ENCODE measurements around the gene TRMT44.
"Not testable (repeated sequence)": the region's sequence is repeated elsewhere in the genome, so short reads cannot be mapped to it uniquely, and the experiment has no call there.

TRMT44 gene

GRCh38 chr4:8478801-8479744 lies 38.5 kb downstream of the TRMT44 start:
- no peak for DNase-seq (ENCODE audit: low read depth)

DNA sequence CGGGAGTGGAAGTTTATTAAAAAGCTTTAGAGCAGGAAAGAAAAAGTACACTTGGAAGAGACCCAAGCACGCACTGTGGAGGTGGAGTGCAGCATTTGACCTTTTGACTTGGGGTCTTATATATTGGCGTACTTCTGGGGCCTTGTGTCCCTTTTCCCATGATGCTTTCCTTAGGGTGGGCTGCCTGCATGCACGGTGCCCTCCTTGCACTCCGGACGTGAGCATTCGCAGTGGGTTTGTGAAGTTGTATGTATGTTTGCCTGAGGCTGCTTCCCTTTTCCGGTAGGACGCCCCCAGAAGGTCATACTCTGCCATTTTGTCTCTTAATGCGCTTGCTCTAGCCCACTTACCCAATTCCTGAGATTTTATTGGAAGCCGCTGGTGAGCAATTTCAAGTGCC lies 39.6 kb downstream of the TRMT44 start:
- Histone ChIP-seq H3K9me3 (ENCODE audit: control insufficient read depth, low read length) (no peaks in the 10 kb centered on the region), H3K4me1 (ENCODE audit: control insufficient read depth, insufficient read depth, low read length) (no peaks in the 10 kb centered on the region), H3K36me3 (ENCODE audit: control insufficient read depth, insufficient read depth, low read length, severe bottlenecking) (peaks cover 19% of the 10 kb centered on the region), H3K27me3 (replicated peaks; ENCODE audit: control insufficient read depth, insufficient read depth, low read length) (no peaks in the 10 kb centered on the region), H3K9ac (ENCODE audit: low read length) (no peak overlapping the region), H3K4me3 (ENCODE audit: low read length) (no peak overlapping the region)
- DNase-seq (ENCODE audit: low read depth): no peak

More at GRCh38 chr4:8478801-8479744, 38.5 kb downstream of the TRMT44 start:
- H3K27me3 ChIP-seq (replicated peaks; ENCODE audit: control insufficient read depth, insufficient read depth, low read length): no peaks in the 10 kb centered on the region
- no peak overlapping the region for H3K9ac ChIP-seq (ENCODE audit: low read length)
- H3K4me3 ChIP-seq (ENCODE audit: low read length): no peak overlapping the region
- peaks cover 19% of the 10 kb centered on the region for H3K36me3 ChIP-seq (ENCODE audit: control insufficient read depth, insufficient read depth, low read length, severe bottlenecking)
- H3K4me1 ChIP-seq (ENCODE audit: control insufficient read depth, insufficient read depth, low read length): peaks cover 3% of the 10 kb centered on the region
- no peaks in the 10 kb centered on the region for H3K9me3 ChIP-seq (ENCODE audit: control insufficient read depth, low read length)

DNA sequence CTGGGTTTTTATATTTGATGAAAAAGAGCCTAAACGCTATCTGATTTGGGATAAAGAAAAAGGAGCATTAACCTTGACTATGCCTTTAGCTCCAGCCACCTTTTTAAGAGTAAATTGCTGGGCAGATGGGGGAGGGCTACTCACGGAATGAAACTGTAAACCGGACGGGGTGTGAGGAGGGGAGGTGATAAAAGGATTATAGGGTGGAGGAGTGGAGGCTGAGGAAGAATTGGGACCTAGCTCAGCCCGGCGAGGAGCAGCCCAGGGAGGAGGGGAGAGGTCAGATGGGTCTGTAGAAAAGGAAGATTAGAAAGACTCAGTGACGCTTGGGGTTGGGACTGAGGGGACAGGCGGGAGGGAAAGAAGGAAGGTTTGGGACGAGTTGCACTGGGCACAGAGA lies 46.1 kb downstream of the TRMT44 start:
- H3K27me3 ChIP-seq (replicated peaks; ENCODE audit: control insufficient read depth, insufficient read depth, low read length); H3K36me3 ChIP-seq (ENCODE audit: control insufficient read depth, insufficient read depth, low read length, severe bottlenecking); DNase-seq (ENCODE audit: low read depth); H3K9ac ChIP-seq (ENCODE audit: low read length); H3K4me1 ChIP-seq (ENCODE audit: control insufficient read depth, insufficient read depth, low read length); H3K9me3 ChIP-seq (ENCODE audit: control insufficient read depth, low read length); H3K4me3 ChIP-seq (ENCODE audit: low read length): not testable (repeated sequence)

DNA sequence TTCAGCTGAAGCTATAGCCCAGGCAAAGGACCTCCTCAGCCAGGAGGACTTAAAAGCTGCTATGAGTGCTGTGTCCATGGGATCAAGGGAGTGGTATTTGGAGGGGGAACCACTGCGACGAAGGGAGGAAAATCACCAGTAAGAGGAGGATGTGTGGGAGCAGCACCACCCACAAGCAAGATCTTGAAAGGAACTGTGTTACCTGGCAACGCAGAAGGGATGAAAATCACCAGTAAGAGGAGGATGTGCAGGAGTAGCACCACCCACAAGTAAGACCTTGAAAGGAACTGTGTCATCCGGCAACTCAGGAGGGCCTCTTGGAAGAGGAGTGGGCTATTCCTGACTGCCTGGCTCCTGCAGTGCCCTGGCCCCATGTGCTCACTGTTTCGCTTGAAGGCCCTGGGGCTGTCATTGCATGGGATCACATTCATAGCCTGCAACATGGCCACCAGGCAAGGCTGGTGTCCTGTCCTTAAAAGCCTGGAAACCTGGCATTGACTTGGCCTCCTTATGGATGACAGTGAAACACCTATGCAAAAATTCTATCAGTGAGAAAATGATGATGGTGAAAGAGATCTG lies 48.3 kb downstream of the TRMT44 start:
- Histone ChIP-seq H3K36me3 (ENCODE audit: control insufficient read depth, insufficient read depth, low read length, severe bottlenecking) (no peaks in the 10 kb centered on the region), H3K4me1 (ENCODE audit: control insufficient read depth, insufficient read depth, low read length) (no peaks in the 10 kb centered on the region), H3K27me3 (replicated peaks; ENCODE audit: control insufficient read depth, insufficient read depth, low read length) (peaks cover 8% of the 10 kb centered on the region), H3K4me3 (ENCODE audit: low read length) (no peak overlapping the region), H3K9me3 (ENCODE audit: control insufficient read depth, low read length) (no peaks in the 10 kb centered on the region), H3K9ac (ENCODE audit: low read length) (no peak overlapping the region)
- DNase-seq (ENCODE audit: low read depth): no peak

DNA sequence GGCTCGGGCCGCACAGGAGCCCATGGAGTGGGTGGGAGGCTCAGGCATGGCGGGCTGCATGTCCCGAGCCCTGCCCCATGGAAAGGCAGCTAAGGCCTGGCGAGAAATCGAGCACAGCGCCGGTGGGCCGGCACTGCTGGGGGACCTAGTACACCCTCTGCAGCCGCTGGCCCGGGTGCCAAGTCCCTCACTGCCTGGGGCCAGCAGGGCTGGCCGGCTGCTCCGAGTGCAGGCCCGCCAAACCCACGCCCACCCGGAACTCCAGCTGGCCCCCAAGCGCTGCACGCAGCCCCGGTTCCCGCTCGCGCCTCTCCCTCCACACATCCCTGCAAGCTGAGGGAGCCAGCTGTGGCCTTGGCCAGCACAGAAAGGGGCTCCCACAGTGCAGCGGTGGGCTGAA lies 50.9 kb downstream of the TRMT44 start:
- not testable (repeated sequence) for H3K36me3 ChIP-seq (ENCODE audit: control insufficient read depth, insufficient read depth, low read length, severe bottlenecking); H3K9ac ChIP-seq (ENCODE audit: low read length); DNase-seq (ENCODE audit: low read depth); H3K9me3 ChIP-seq (ENCODE audit: control insufficient read depth, low read length); H3K4me3 ChIP-seq (ENCODE audit: low read length); H3K27me3 ChIP-seq (replicated peaks; ENCODE audit: control insufficient read depth, insufficient read depth, low read length)
- peaks cover 12% of the 10 kb centered on the region for H3K4me1 ChIP-seq (ENCODE audit: control insufficient read depth, insufficient read depth, low read length)

GRCh38 chr4:8492174-8492573 lies 51.6 kb downstream of the TRMT44 start:
- Histone ChIP-seq H3K9ac (ENCODE audit: low read length) (no peak overlapping the region), H3K9me3 (ENCODE audit: control insufficient read depth, low read length) (no peaks in the 10 kb centered on the region), H3K27me3 (replicated peaks; ENCODE audit: control insufficient read depth, insufficient read depth, low read length) (peaks cover 8% of the 10 kb centered on the region), H3K36me3 (ENCODE audit: control insufficient read depth, insufficient read depth, low read length, severe bottlenecking) (no peaks in the 10 kb centered on the region), H3K4me1 (ENCODE audit: control insufficient read depth, insufficient read depth, low read length) (peaks cover 12% of the 10 kb centered on the region), H3K4me3 (ENCODE audit: low read length) (no peak overlapping the region)
- DNase-seq (ENCODE audit: low read depth): no peak

DNA sequence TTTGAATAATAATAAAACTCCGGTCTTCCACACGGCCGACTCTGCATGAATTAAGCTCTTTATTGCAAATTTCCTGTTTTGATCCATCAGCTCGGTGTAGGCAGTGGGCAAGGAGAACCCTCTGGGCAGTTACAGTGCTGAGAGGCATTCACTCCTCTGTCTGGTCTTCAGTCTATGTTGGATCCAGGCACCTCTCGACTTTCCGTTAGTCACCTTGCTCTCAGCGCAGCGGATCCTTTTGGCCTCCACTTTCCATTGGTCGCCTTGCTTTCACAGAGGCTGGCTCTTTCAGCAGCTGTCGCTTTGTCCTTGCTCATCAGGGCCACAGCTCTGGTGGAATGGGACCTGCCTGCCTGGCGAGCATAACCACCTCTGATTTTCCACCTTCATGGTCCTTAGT lies 52.9 kb downstream of the TRMT44 start:
- Histone ChIP-seq H3K9ac (ENCODE audit: low read length) (no peak overlapping the region), H3K4me1 (ENCODE audit: control insufficient read depth, insufficient read depth, low read length) (peaks cover 12% of the 10 kb centered on the region), H3K9me3 (ENCODE audit: control insufficient read depth, low read length) (peaks cover 4% of the 10 kb centered on the region), H3K27me3 (replicated peaks; ENCODE audit: control insufficient read depth, insufficient read depth, low read length) (peaks cover 8% of the 10 kb centered on the region), H3K36me3 (ENCODE audit: control insufficient read depth, insufficient read depth, low read length, severe bottlenecking) (no peaks in the 10 kb centered on the region), H3K4me3 (ENCODE audit: low read length) (no peak overlapping the region)
- no peak for DNase-seq (ENCODE audit: low read depth)

- no peak for DNase-seq (ENCODE audit: low read depth)
- peaks cover 5% of the 10 kb centered on the region for H3K9me3 ChIP-seq (ENCODE audit: control insufficient read depth, low read length)
- no peak overlapping the region for H3K4me3 ChIP-seq (ENCODE audit: low read length)
- H3K36me3 ChIP-seq (ENCODE audit: control insufficient read depth, insufficient read depth, low read length, severe bottlenecking): no peaks in the 10 kb centered on the region
- no peak overlapping the region for H3K9ac ChIP-seq (ENCODE audit: low read length)
- peaks cover 12% of the 10 kb centered on the region for H3K4me1 ChIP-seq (ENCODE audit: control insufficient read depth, insufficient read depth, low read length)
- H3K27me3 ChIP-seq (replicated peaks; ENCODE audit: control insufficient read depth, insufficient read depth, low read length): peaks cover 8% of the 10 kb centered on the region
These were observed 53.6 kb downstream of the TRMT44 start for GRCh38 chr4:8494218-8494617.

DNA sequence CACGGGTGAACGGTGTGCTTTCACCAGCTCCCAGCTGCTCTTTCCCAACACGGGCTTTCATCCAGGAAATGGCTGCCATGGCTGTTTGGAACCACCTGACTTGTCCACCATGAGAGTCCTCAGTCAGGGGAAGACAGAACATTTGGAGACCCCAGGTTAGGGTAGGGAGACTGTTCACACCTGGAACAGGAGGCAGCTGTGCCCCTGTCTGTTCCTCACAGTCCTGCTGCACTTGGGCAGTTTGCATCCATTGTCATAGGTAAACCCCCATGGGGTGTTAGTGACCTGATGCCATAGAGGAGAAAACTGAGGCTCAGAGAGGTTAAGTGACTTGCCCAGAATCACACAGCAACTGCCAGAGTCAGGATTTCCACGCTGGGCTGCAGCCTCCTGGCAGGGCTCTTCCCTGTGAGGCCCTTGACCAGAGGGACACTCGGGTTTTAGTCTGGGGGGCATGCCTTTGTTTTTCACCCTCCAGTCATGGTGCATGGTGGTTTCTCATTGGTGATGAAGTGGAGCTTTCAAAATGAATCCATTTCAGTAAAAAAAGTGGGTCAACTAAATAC lies 54.5 kb downstream of the TRMT44 start:
- Histone ChIP-seq H3K36me3 (ENCODE audit: control insufficient read depth, insufficient read depth, low read length, severe bottlenecking) (no peaks in the 10 kb centered on the region), H3K4me1 (ENCODE audit: control insufficient read depth, insufficient read depth, low read length) (peaks cover 12% of the 10 kb centered on the region), H3K9ac (ENCODE audit: low read length) (no peak overlapping the region), H3K9me3 (ENCODE audit: control insufficient read depth, low read length) (peaks cover 5% of the 10 kb centered on the region), H3K4me3 (ENCODE audit: low read length) (no peak overlapping the region), H3K27me3 (replicated peaks; ENCODE audit: control insufficient read depth, insufficient read depth, low read length) (peaks cover 8% of the 10 kb centered on the region)
- DNase-seq (ENCODE audit: low read depth): no peak

- H3K27me3 ChIP-seq (replicated peaks; ENCODE audit: control insufficient read depth, insufficient read depth, low read length): peaks cover 8% of the 10 kb centered on the region
- no peak overlapping the region for H3K9ac ChIP-seq (ENCODE audit: low read length)
- DNase-seq (ENCODE audit: low read depth): no peak
- H3K36me3 ChIP-seq (ENCODE audit: control insufficient read depth, insufficient read depth, low read length, severe bottlenecking): no peaks in the 10 kb centered on the region
- no peak overlapping the region for H3K4me3 ChIP-seq (ENCODE audit: low read length)
- peaks cover 12% of the 10 kb centered on the region for H3K4me1 ChIP-seq (ENCODE audit: control insufficient read depth, insufficient read depth, low read length)
- H3K9me3 ChIP-seq (ENCODE audit: control insufficient read depth, low read length): peaks cover 5% of the 10 kb centered on the region
These were observed 55.2 kb downstream of the TRMT44 start for GRCh38 chr4:8495803-8496202.

DNA sequence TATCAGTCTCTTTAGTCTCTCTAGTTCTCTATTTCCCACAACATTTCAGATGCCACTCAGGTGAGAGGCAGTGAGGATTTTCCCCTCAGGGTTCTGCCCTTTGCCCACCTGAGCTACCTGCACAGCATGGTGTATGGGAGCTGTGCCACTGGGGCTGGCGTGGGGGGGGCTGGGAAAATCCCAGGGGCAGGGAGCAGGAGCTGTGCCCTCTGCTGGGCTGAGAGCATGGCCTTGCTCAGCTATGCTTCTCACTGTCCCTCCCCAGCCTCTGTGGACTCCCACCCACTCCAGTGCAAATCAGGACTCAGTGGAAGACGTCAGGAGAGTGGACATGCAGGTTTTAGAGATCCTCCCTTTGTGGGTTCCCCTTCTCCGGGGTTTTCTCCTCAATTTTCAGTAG lies 57.2 kb downstream of the TRMT44 start:
- no peak overlapping the region for H3K9ac ChIP-seq (ENCODE audit: low read length)
- no peak for DNase-seq (ENCODE audit: low read depth)
- peaks cover 17% of the 10 kb centered on the region for H3K4me1 ChIP-seq (ENCODE audit: control insufficient read depth, insufficient read depth, low read length)
- no peak overlapping the region for H3K4me3 ChIP-seq (ENCODE audit: low read length)
- peaks cover 20% of the 10 kb centered on the region for H3K27me3 ChIP-seq (replicated peaks; ENCODE audit: control insufficient read depth, insufficient read depth, low read length)
- H3K9me3 ChIP-seq (ENCODE audit: control insufficient read depth, low read length): peaks cover 5% of the 10 kb centered on the region
- H3K36me3 ChIP-seq (ENCODE audit: control insufficient read depth, insufficient read depth, low read length, severe bottlenecking): no peaks in the 10 kb centered on the region
